GM15510 (cell line): ENCODE results near the gene OSBPL1A.

ENCODE experiments used
- POLR2A ChIP-seq: IDR thresholded peaks from 3 replicates; pipeline ENCODE4 v1.6.1; 2011; ENCODE audit warnings: borderline replicate concordance; ENCODE audit not compliant: insufficient read length; ENCODE audit errors: extremely low read depth

OSBPL1A gene

GRCh38 chr18:24267878-24268277, 129.7 kb downstream of the OSBPL1A start:
- TF ChIP-seq POLR2A, result no peak

GRCh38 chr18:24266131-24266530, 131.5 kb downstream of the OSBPL1A start:
- TF ChIP-seq POLR2A, result no peak

- no peak for TF ChIP-seq POLR2A
These were observed 132.0 kb downstream of the OSBPL1A start for GRCh38 chr18:24265502-24266064.

- TF ChIP-seq POLR2A, result no peak
These were observed 134.6 kb downstream of the OSBPL1A start for GRCh38 chr18:24263050-24263449.

GRCh38 chr18:24262087-24262486, 135.5 kb downstream of the OSBPL1A start:
- TF ChIP-seq POLR2A, result no peak

- TF ChIP-seq POLR2A, result no peak
These were observed 137.6 kb downstream of the OSBPL1A start for GRCh38 chr18:24259869-24260641.

GRCh38 chr18:24254071-24254470, 143.6 kb downstream of the OSBPL1A start:
- no peak for TF ChIP-seq POLR2A

- no peak for TF ChIP-seq POLR2A
These were observed 147.9 kb downstream of the OSBPL1A start for GRCh38 chr18:24249716-24250115.

- TF ChIP-seq POLR2A, result no peak
These were observed 149.3 kb downstream of the OSBPL1A start for GRCh38 chr18:24248359-24248758.

- no peak for TF ChIP-seq POLR2A
These were observed 151.5 kb downstream of the OSBPL1A start for GRCh38 chr18:24246143-24246542.

GRCh38 chr18:24244698-24245097, 152.9 kb downstream of the OSBPL1A start:
- TF ChIP-seq POLR2A, result no peak

GRCh38 chr18:24243677-24244076, 153.9 kb downstream of the OSBPL1A start:
- TF ChIP-seq POLR2A, result no peak

GRCh38 chr18:24239341-24239740, 158.3 kb downstream of the OSBPL1A start:
- TF ChIP-seq POLR2A, result no peak

GRCh38 chr18:24238387-24238786, 159.2 kb downstream of the OSBPL1A start:
- TF ChIP-seq POLR2A, result no peak

GRCh38 chr18:24234850-24235418, 162.7 kb downstream of the OSBPL1A start:
- no peak for TF ChIP-seq POLR2A

GRCh38 chr18:24234330-24234729, 163.3 kb downstream of the OSBPL1A start:
- no peak for TF ChIP-seq POLR2A
